PC-9 (cell line): ENCODE measurements around the gene LAMA5. TPM values are rescaled to one million over a fixed set of nuclear protein-coding genes. Genes with fewer than 3 reads are reported as not detected.

Source experiments
- BruUV-seq: library from RNA; stranded (reverse); fragments of 400-500 nt; replicated peaks from 2 replicates; lab custom pipeline; 2021; lab: Mats Ljungman, UMichigan
- CTCF ChIA-PET: fragments of 300-600 bp; sonication (Branson Sonifier 250); formaldehyde crosslinking; loops from one replicate; lab custom pipeline; 2022; ENCODE audit warnings: antibody characterized with exemption; lab: Charles Lee
- POLR2A ChIA-PET: fragments of 300-600 bp; sonication (Branson Sonifier 250); formaldehyde crosslinking; loops from one replicate; lab custom pipeline; 2022; ENCODE audit warnings: antibody characterized with exemption; ENCODE audit not compliant: unreplicated experiment; lab: Charles Lee
- DNase-seq, 2 experiments: peaks; one replicate each; pipeline versions ENCODE4 v3.0.0 to v3.0.0-alpha.2; 2015 to 2022; ENCODE audit warnings: mixed read lengths in 1 of 2
- H2AFZ ChIP-seq: fragments of 200-600 bp; sonication (generic); 2 replicates; pipeline ENCODE4 v1.8.1; 2017; ENCODE audit warnings: antibody characterized with exemption
- H3F3A ChIP-seq: fragments of 200-600 bp; sonication (generic); 2 replicates; pipeline ENCODE4 v1.8.1; 2017; ENCODE audit warnings: antibody characterized with exemption, mild to moderate bottlenecking, low read depth; ENCODE audit not compliant: insufficient read depth
- H3K27ac ChIP-seq: fragments of 200-600 bp; sonication (generic); 2 replicates; pipeline ENCODE4 v1.6.1; 2016; ENCODE audit warnings: mixed run types
- H3K27me3 ChIP-seq: fragments of 200-600 bp; sonication (generic); 2 replicates; pipeline ENCODE4 v1.6.1; 2016; ENCODE audit warnings: low read depth, mixed run types; ENCODE audit not compliant: insufficient read depth
- H3K36me3 ChIP-seq: fragments of 200-600 bp; sonication (generic); 2 replicates; pipeline ENCODE4 v1.6.1; 2016; ENCODE audit warnings: low read depth, mixed run types
- H3K4me1 ChIP-seq: fragments of 200-600 bp; sonication (generic); replicated peaks from 2 replicates; pipeline ENCODE4 v1.6.1; 2016; ENCODE audit warnings: mixed run types; ENCODE audit not compliant: insufficient read depth
- H3K4me2 ChIP-seq: fragments of 200-600 bp; sonication (generic); 2 replicates; pipeline ENCODE4 v1.6.1; 2017; ENCODE audit warnings: mixed run types
- H3K4me3 ChIP-seq: fragments of 200-600 bp; sonication (generic); 2 replicates; pipeline ENCODE4 v1.6.1; 2016; ENCODE audit warnings: mixed run types
- H3K79me2 ChIP-seq: fragments of 200-600 bp; sonication (generic); 2 replicates; pipeline ENCODE4 v1.6.1; 2017; ENCODE audit warnings: low read depth, mixed run types
- H3K9me2 ChIP-seq: fragments of 200-600 bp; sonication (generic); 2 replicates; pipeline ENCODE4 v1.8.1; 2017; ENCODE audit warnings: mild to moderate bottlenecking; ENCODE audit not compliant: insufficient read depth
- H3K9me3 ChIP-seq: fragments of 200-600 bp; sonication (generic); 2 replicates; pipeline ENCODE4 v1.8.1; 2016; ENCODE audit warnings: low read depth; ENCODE audit not compliant: insufficient read depth
- H4K20me1 ChIP-seq: fragments of 200-600 bp; sonication (generic); 2 replicates; pipeline ENCODE4 v1.8.1; 2017; ENCODE audit not compliant: insufficient read depth
- CTCF ChIP-seq: fragments of 200-600 bp; sonication (generic); conservative IDR thresholded peaks from 2 replicates; pipeline ENCODE4 v1.6.1; 2017; ENCODE audit warnings: mixed run types, antibody characterized with exemption, mild to moderate bottlenecking, moderate library complexity
- EZH2 ChIP-seq: fragments of 200-600 bp; sonication (generic); IDR thresholded peaks from 2 replicates; pipeline ENCODE4 v1.8.0; 2017; ENCODE audit warnings: antibody characterized with exemption, low read depth
- intact Hi-C: fragments of 100-400 bp; cut with micrococcal nuclease; formaldehyde crosslinking; loops from one replicate; pipeline ENCODE4 v1.10.0; 2022; ENCODE audit not compliant: unreplicated experiment
- total RNA-seq: library from RNA; stranded (reverse); gene quantifications from 2 replicates; pipeline ENCODE4 v1.2.3, GENCODE V29; 2021

LAMA5 gene
- total RNA-seq, 1 experiment from 2014 or later = 700 TPM

GRCh38 chr20:62401331-62401779 is 34.2 kb upstream of the LAMA5 start:
- POLR2A ChIA-PET = no interaction called here

GRCh38 chr20:62400541-62400940 is 33.4 kb upstream of the LAMA5 start:
- Histone ChIP-seq H3K4me3 (no peak overlapping the region), H3K36me3 (no peaks in the 10 kb centered on the region), H3F3A (peaks cover 19% of the 10 kb centered on the region; the same call in 1 of the 2 replicates), H4K20me1 (peaks cover 4% of the 10 kb centered on the region; the same call in 1 of the 2 replicates), H3K9me2 (no peaks in the 10 kb centered on the region), H3K79me2 (no peaks in the 10 kb centered on the region), H3K4me1 (0 out of 2 replicates have a peak, but pooled peaks cover 1% of the 10 kb centered on the region), H3K9me3 (no peaks in the 10 kb centered on the region), H3K27me3 (no peaks in the 10 kb centered on the region), H3K27ac (no peak overlapping the region), H2AFZ (no peak overlapping the region), H3K4me2 (no peak overlapping the region)
- DNase-seq = no peak
- intact Hi-C loops = loop anchor here (10.0 kb wide), 1 partner anchor 386 kb away; no protein-coding TSS in a partner anchor
- CTCF ChIA-PET = no interaction called here
- TF ChIP-seq CTCF (no peak), EZH2 (no peak)
- POLR2A ChIA-PET = no interaction called here
- no TSS peak for BruUV-seq

More at GRCh38 chr20:62401331-62401779, 34.2 kb upstream of the LAMA5 start:
- Histone ChIP-seq H3K9me2 (no peaks in the 10 kb centered on the region), H3K36me3 (no peaks in the 10 kb centered on the region), H3K9me3 (no peaks in the 10 kb centered on the region), H4K20me1 (peaks cover 4% of the 10 kb centered on the region; the same call in 1 of the 2 replicates), H3K4me1 (peaks cover 10% of the 10 kb centered on the region), H3K27me3 (no peaks in the 10 kb centered on the region), H3K4me2 (no peak overlapping the region), H3F3A (peaks cover 19% of the 10 kb centered on the region; the same call in 1 of the 2 replicates), H3K79me2 (no peaks in the 10 kb centered on the region), H3K27ac (no peak overlapping the region), H2AFZ (no peak overlapping the region), H3K4me3 (no peak overlapping the region)
- TF ChIP-seq CTCF = no peak
- DNase-seq = no peak
- intact Hi-C loops = loop anchor here (10.0 kb wide), 1 partner anchor 387 kb away; no protein-coding TSS in a partner anchor
- CTCF ChIA-PET = interaction anchor here (0.6 kb wide), 1 partner anchor 466 kb away, joined by 12 read pairs; no protein-coding TSS in a partner anchor
- no TSS peak for BruUV-seq

- H3K4me1 ChIP-seq = no peaks in the 10 kb centered on the region
- H3K27me3 ChIP-seq = no peaks in the 10 kb centered on the region
- DNase-seq = no peak
- TF ChIP-seq CTCF (no peak), EZH2 (no peak)
- no peak overlapping the region for H3K4me2 ChIP-seq
- H4K20me1 ChIP-seq = peaks cover 2% of the 10 kb centered on the region; the same call in 1 of the 2 replicates
- intact Hi-C loops = loop anchor here (10.0 kb wide), 1 partner anchor 385 kb away; no protein-coding TSS in a partner anchor
- H2AFZ ChIP-seq = no peak overlapping the region
- BruUV-seq = no TSS peak
- POLR2A ChIA-PET = no interaction called here
- H3K36me3 ChIP-seq = no peaks in the 10 kb centered on the region
- H3K27ac ChIP-seq = no peak overlapping the region
- CTCF ChIA-PET = no interaction called here
- H3K9me2 ChIP-seq = no peaks in the 10 kb centered on the region
- H3K4me3 ChIP-seq = no peak overlapping the region
- H3K79me2 ChIP-seq = no peaks in the 10 kb centered on the region
- peaks cover 19% of the 10 kb centered on the region; the same call in 1 of the 2 replicates for H3F3A ChIP-seq
- no peaks in the 10 kb centered on the region for H3K9me3 ChIP-seq
These were observed 32.9 kb upstream of the LAMA5 start for GRCh38 chr20:62400021-62400420.
